ENCODE data around the gene CEP290. TPM values are rescaled to one million over a fixed set of nuclear protein-coding genes. Genes with fewer than 3 reads are reported as not detected.
A peak's percentile ranks its signal among the peaks of the same experiment; 100 is the strongest.

The CEP290 gene
- total and polyA plus RNA-seq, 2 experiments from 2014 or later = 17.3 to 25.7 TPM

GRCh38 chr12:88153959-88154358 is 12.1 kb upstream of the CEP290 start (continued):
- TF ChIP-seq CTCF (conservative IDR thresholded peaks at IDR 0.05; ENCODE audit: low read depth in 2 of 2) = no peak; a peak in 2 of 4 replicates
- no peak for TF ChIP-seq EZH2phosphoT487 (IDR thresholded peaks at IDR 0.05; ENCODE audit: unreplicated experiment)
- TF ChIP-seq CREB1 (CRISPR knock-in tag; IDR thresholded peaks at IDR 0.05; ENCODE audit: low read depth) = no peak
- no peak for TF ChIP-seq STAT1 (IDR thresholded peaks at IDR 0.05; ENCODE audit: unreplicated experiment)
- TF ChIP-seq POLR2AphosphoS5 (IDR thresholded peaks at IDR 0.05; ENCODE audit: low read depth) = no peak

GRCh38 chr12:88150063-88150462 is 8.2 kb upstream of the CEP290 start:
- Mint-ChIP-seq H3K4me1 (peaks cover 38% of the 10 kb centered on the region), H3K27ac (no peak overlapping the region), H3K9me3 (no peaks in the 10 kb centered on the region), H3K36me3 (ENCODE audit: low read depth) (0 out of 3 replicates have a peak, but pooled peaks cover 4% of the 10 kb centered on the region), H3K27me3 (ENCODE audit: insufficient read depth, low read depth, poor library complexity) (peaks cover 2% of the 10 kb centered on the region), H3K4me3 (no peak overlapping the region)
- no peaks in the 10 kb centered on the region for H3K9me2 ChIP-seq (ENCODE audit: insufficient read depth)
- no peaks in the 10 kb centered on the region for H3K27me3 ChIP-seq (ENCODE audit: insufficient read depth)
- H3K4me1 ChIP-seq (ENCODE audit: insufficient read depth) = peaks cover 40% of the 10 kb centered on the region
- no peak overlapping the region for H3K4me3 ChIP-seq
- no peaks in the 10 kb centered on the region; the same call in 1 of the 2 replicates for H4K20me1 ChIP-seq (replicated peaks; ENCODE audit: insufficient read depth)
- H3F3A ChIP-seq (replicated peaks; ENCODE audit: low read depth) = no peaks in the 10 kb centered on the region
- no peak overlapping the region for H2AFZ ChIP-seq
- ATAC-seq (no peak), DNase-seq (ENCODE audit: low spot score) (no peak)
- H3K27ac ChIP-seq (ENCODE audit: low read depth) = no peak overlapping the region
- H3K79me2 ChIP-seq (replicated peaks; ENCODE audit: insufficient read depth) = peaks cover 71% of the 10 kb centered on the region
- no peaks in the 10 kb centered on the region for H3K36me3 ChIP-seq (ENCODE audit: insufficient read depth)
- no peak overlapping the region for H3K4me2 ChIP-seq
- TF ChIP-seq CREB1 (CRISPR knock-in tag; IDR thresholded peaks at IDR 0.05; ENCODE audit: low read depth) (no peak), POLR2AphosphoS5 (IDR thresholded peaks at IDR 0.05; ENCODE audit: low read depth) (no peak), STAT1 (IDR thresholded peaks at IDR 0.05; ENCODE audit: unreplicated experiment) (no peak)

- no peak for ATAC-seq
- no peaks in the 10 kb centered on the region for H3K27me3 ChIP-seq (ENCODE audit: insufficient read depth)
- H3K4me1 ChIP-seq (ENCODE audit: insufficient read depth) = peaks cover 34% of the 10 kb centered on the region
- peaks cover 73% of the 10 kb centered on the region for H3K79me2 ChIP-seq (replicated peaks; ENCODE audit: insufficient read depth)
- no peaks in the 10 kb centered on the region for H3K36me3 ChIP-seq (ENCODE audit: insufficient read depth)
- H3K4me3 ChIP-seq = peak overlapping the region; percentile 76; the same call in 1 of the 2 replicates
- H3F3A ChIP-seq (replicated peaks; ENCODE audit: low read depth) = no peaks in the 10 kb centered on the region
- H2AFZ ChIP-seq = no peak overlapping the region
- peaks cover 41% of the 10 kb centered on the region for H3K4me1 Mint-ChIP-seq
- H3K27me3 Mint-ChIP-seq (ENCODE audit: insufficient read depth, low read depth, poor library complexity) = peaks cover 8% of the 10 kb centered on the region
- DNase-seq (ENCODE audit: low spot score) = peak; percentile 18
- TF ChIP-seq JUNB (IDR thresholded peaks at IDR 0.05; ENCODE audit: unreplicated experiment) (no peak), ZNF462 (CRISPR knock-in tag; IDR thresholded peaks at IDR 0.05) (0 out of 2 replicates have a peak, but pooled peaks have one; percentile 12)
- H4K20me1 ChIP-seq (replicated peaks; ENCODE audit: insufficient read depth) = no peaks in the 10 kb centered on the region
- peak overlapping the region; percentile 99 for H3K4me3 Mint-ChIP-seq
- peak overlapping the region; percentile 80 for H3K4me2 ChIP-seq
- no peaks in the 10 kb centered on the region for H3K9me2 ChIP-seq (ENCODE audit: insufficient read depth)
- peak overlapping the region; percentile 69 for H3K27ac ChIP-seq (ENCODE audit: low read depth)
- 0 out of 3 replicates have a peak, but pooled peaks cover 4% of the 10 kb centered on the region for H3K36me3 Mint-ChIP-seq (ENCODE audit: low read depth)
- peak overlapping the region; percentile 96 for H3K27ac Mint-ChIP-seq
- no peaks in the 10 kb centered on the region for H3K9me3 Mint-ChIP-seq
These were observed 3.9 kb upstream of the CEP290 start for GRCh38 chr12:88145567-88146505.

Measured in GM23338 (cell line).